Vagina (tissue), 2 donors: ENCODE measurements around the gene RASAL2. TPM values are rescaled to one million over a fixed set of nuclear protein-coding genes. Genes with fewer than 3 reads are reported as not detected.

ENCODE experiments used
- DNase-seq, 2 donors: peaks; one replicate each; pipeline ENCODE4 v3.0.0-alpha.2; 2017; ENCODE audit errors: extremely low spot score in 2 of 2
- H3K27ac ChIP-seq: fragments of 200-600 bp; sonication (generic); one replicate; pipeline ENCODE4 v1.5.1; 2019
- H3K27me3 ChIP-seq: fragments of 200-600 bp; sonication (generic); one replicate; pipeline ENCODE4 v1.5.1; 2019
- H3K36me3 ChIP-seq, 2 donors: fragments of 200-600 bp; sonication (generic); one replicate each; pipeline ENCODE4 v1.5.1; 2017 to 2019
- H3K4me1 ChIP-seq: fragments of 200-600 bp; sonication (generic); one replicate; pipeline ENCODE4 v1.5.1; 2019
- H3K4me3 ChIP-seq, 2 donors: fragments of 200-600 bp; sonication (generic); 1 replicate in 1 of 2; 2 replicates in 1 of 2; pipeline ENCODE4 v1.5.1; 2016 to 2019
- H3K9me3 ChIP-seq: fragments of 200-600 bp; sonication (generic); one replicate; pipeline ENCODE4 v1.5.1; 2019
- POLR2A ChIP-seq, 2 donors: fragments of 450-650 bp; IDR thresholded peaks; one replicate each; pipeline ENCODE4 v1.6.1; 2017; ENCODE audit warnings: antibody characterized with exemption in 2 of 2, mild to moderate bottlenecking in 2 of 2, moderate library complexity in 2 of 2
- POLR2AphosphoS5 ChIP-seq, 2 donors: sonication (generic); formaldehyde crosslinking; IDR thresholded peaks; one replicate each; pipeline ENCODE4 v1.9.0; 2017; ENCODE audit warnings: antibody characterized with exemption in 2 of 2, mild to moderate bottlenecking in 2 of 2, low read depth in 1 of 2; ENCODE audit not compliant: insufficient read depth in 1 of 2
- intact Hi-C: fragments of 100-400 bp; cut with DNase I; formaldehyde crosslinking; loops from one replicate; pipeline ENCODE4 v1.15.1; 2023
- total RNA-seq: library from RNA; depleted of rRNA; stranded (reverse); fragments of >200 nt; gene quantifications from one replicate; pipeline ENCODE4 v1.2.3, GENCODE V29; 2016
- TF ChIP-seq, protein P1 (sequence below), 3 experiments: fragments of 450-650 bp in 2 of 3; fragments of 200-600 bp in 1 of 3; sonication (generic) in 1 of 3; IDR thresholded peaks; one replicate each; pipeline ENCODE4 v1.5.1; 2017 to 2019; ENCODE audit warnings: antibody characterized with exemption in 3 of 3, mild to moderate bottlenecking in 2 of 3, moderate library complexity in 2 of 3

The RASAL2 gene
- total RNA-seq, 1 donor from 2014 or later, result 25.5 TPM

DNA sequence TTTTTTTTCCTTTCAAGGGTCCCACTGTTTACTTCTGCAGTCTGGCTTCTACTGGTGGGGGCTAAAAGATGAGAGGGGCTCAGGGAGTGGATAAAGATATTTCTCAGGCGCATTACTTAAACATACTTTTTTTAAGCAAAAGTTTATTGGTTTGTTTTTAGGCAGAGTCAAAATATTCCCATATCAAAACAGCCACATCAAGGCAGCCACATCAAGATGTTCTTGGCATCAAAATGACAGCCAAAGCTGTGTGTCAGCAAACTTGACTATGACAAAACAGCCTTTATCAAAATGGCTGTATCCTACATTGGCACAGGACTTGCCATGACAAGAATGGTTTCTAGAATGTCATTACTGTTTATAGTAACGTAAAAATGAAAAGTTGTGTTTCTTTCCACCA lies 22.1 kb upstream of the RASAL2 start:
- TF ChIP-seq POLR2A (IDR thresholded peaks at IDR 0.05) (no peak), POLR2AphosphoS5 (IDR thresholded peaks at IDR 0.05; ENCODE audit: insufficient read depth in 1 of 2, low read depth in 1 of 2) (no peak)
- TF ChIP-seq, protein P1, sequence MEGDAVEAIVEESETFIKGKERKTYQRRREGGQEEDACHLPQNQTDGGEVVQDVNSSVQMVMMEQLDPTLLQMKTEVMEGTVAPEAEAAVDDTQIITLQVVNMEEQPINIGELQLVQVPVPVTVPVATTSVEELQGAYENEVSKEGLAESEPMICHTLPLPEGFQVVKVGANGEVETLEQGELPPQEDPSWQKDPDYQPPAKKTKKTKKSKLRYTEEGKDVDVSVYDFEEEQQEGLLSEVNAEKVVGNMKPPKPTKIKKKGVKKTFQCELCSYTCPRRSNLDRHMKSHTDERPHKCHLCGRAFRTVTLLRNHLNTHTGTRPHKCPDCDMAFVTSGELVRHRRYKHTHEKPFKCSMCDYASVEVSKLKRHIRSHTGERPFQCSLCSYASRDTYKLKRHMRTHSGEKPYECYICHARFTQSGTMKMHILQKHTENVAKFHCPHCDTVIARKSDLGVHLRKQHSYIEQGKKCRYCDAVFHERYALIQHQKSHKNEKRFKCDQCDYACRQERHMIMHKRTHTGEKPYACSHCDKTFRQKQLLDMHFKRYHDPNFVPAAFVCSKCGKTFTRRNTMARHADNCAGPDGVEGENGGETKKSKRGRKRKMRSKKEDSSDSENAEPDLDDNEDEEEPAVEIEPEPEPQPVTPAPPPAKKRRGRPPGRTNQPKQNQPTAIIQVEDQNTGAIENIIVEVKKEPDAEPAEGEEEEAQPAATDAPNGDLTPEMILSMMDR (IDR thresholded peaks at IDR 0.05), result no peak
- Histone ChIP-seq H3K36me3 (no peaks in the 10 kb centered on the region), H3K4me1 (no peaks in the 10 kb centered on the region), H3K27me3 (no peaks in the 10 kb centered on the region), H3K4me3 (no peak overlapping the region), H3K9me3 (no peaks in the 10 kb centered on the region), H3K27ac (no peak overlapping the region)
- intact Hi-C loops, result no loop called here
- no peak for DNase-seq

DNA sequence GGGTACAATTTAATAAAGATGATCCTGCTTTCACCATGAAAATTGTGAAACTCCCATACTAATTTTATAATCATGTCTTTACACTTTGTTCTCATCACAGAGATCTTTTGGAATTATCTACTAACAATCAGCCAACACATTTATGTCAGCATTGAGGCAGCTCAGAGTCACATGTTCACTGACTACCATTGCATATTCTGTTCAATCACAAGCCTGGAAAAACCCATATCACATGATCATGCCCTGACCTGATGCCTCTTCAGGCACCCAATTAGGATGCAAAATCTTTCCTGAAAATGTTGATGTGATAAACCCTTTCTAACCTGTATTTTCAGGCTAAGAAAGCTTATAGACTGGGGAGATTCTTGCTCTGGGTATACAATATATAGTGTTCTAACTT lies 21.6 kb upstream of the RASAL2 start:
- Histone ChIP-seq H3K4me3 (no peak overlapping the region), H3K27ac (no peak overlapping the region), H3K9me3 (no peaks in the 10 kb centered on the region), H3K36me3 (no peaks in the 10 kb centered on the region), H3K4me1 (no peaks in the 10 kb centered on the region), H3K27me3 (no peaks in the 10 kb centered on the region)
- no peak for TF ChIP-seq POLR2AphosphoS5 (IDR thresholded peaks at IDR 0.05; ENCODE audit: insufficient read depth in 1 of 2, low read depth in 1 of 2)
- TF ChIP-seq, protein P1 (IDR thresholded peaks at IDR 0.05), result no peak
- TF ChIP-seq POLR2A (IDR thresholded peaks at IDR 0.05), result no peak
- intact Hi-C loops, result no loop called here
- DNase-seq, result no peak

DNA sequence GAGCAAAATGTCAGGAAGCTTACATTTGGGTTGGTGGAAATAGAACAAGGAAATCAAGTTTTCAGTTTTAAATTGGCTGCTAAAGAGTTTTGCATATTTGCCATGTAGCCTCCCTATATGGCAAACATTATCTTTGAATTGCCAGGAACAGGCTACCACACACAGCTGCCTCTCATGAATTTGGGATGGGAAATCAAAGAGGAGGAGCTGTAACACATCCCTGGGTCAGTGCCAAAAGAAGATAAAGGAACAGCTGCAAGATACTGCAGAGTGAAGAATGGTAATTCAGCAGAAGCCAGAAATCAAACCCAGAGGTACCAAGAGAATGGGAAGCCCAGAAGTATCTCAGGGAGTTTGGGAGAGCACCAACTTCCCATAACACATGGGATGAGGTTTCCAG lies 18.6 kb upstream of the RASAL2 start:
- no peak for DNase-seq
- Histone ChIP-seq H3K27ac (no peak overlapping the region), H3K27me3 (no peaks in the 10 kb centered on the region), H3K4me1 (no peaks in the 10 kb centered on the region), H3K9me3 (no peaks in the 10 kb centered on the region), H3K36me3 (no peaks in the 10 kb centered on the region), H3K4me3 (no peak overlapping the region)
- intact Hi-C loops, result no loop called here
- no peak for TF ChIP-seq POLR2A (IDR thresholded peaks at IDR 0.05)
- TF ChIP-seq, protein P1 (IDR thresholded peaks at IDR 0.05), result no peak
- TF ChIP-seq POLR2AphosphoS5 (IDR thresholded peaks at IDR 0.05; ENCODE audit: insufficient read depth in 1 of 2, low read depth in 1 of 2), result no peak

DNA sequence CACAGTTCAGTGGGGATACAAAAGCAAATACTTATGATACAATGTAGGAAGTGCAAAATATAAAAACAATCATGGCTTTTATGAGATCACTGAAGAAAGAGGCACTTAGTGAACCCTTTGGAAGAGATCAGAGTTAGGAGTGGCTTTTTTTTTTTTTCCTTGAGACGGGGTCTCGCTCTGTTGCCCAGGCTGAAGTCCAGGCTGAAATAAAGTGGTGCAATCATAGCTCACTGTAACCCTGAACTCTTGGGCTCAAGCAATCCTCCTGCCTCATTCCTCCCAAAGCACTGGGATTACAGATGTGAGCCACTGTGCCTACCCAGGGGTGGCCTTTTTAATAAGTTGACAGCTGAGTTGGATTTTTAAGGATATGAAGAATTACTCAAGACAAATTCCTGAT lies 17.3 kb upstream of the RASAL2 start:
- no peak overlapping the region for H3K27ac ChIP-seq
- no peaks in the 10 kb centered on the region for H3K36me3 ChIP-seq
- TF ChIP-seq, protein P1 (IDR thresholded peaks at IDR 0.05), result no peak
- no peak for TF ChIP-seq POLR2AphosphoS5 (IDR thresholded peaks at IDR 0.05; ENCODE audit: insufficient read depth in 1 of 2, low read depth in 1 of 2)
- TF ChIP-seq POLR2A (IDR thresholded peaks at IDR 0.05), result no peak
- no peaks in the 10 kb centered on the region for H3K9me3 ChIP-seq
- no peak for DNase-seq
- no peaks in the 10 kb centered on the region for H3K4me1 ChIP-seq
- no peak overlapping the region for H3K4me3 ChIP-seq
- no peaks in the 10 kb centered on the region for H3K27me3 ChIP-seq
- intact Hi-C loops, result no loop called here

DNA sequence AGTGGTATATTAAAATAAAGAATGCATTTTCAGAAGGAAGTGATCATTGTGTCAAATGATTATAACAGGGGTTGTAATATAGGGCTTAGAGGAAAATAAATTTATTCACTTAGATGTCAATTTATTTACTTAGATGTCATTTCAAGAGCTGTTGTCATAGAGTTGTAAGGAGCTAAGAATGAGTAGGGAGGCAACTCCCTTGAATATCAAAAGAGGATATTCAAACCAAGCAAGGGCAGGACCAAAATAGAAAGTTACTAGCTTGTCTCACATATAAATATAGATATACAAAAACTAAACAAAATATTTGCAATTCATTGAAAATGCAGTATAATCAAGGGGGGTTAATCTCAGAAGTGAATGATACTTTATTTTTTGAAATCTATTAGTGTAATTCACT lies 16.0 kb upstream of the RASAL2 start:
- intact Hi-C loops, result no loop called here

More for the DNA sequence above, 16.0 kb upstream of the RASAL2 start:
- Histone ChIP-seq H3K27me3 (no peaks in the 10 kb centered on the region), H3K27ac (no peak overlapping the region), H3K36me3 (no peaks in the 10 kb centered on the region), H3K4me3 (no peak overlapping the region), H3K9me3 (no peaks in the 10 kb centered on the region), H3K4me1 (no peaks in the 10 kb centered on the region)
- DNase-seq, result no peak
- TF ChIP-seq, protein P1 (IDR thresholded peaks at IDR 0.05), result no peak
- TF ChIP-seq POLR2A (IDR thresholded peaks at IDR 0.05) (no peak), POLR2AphosphoS5 (IDR thresholded peaks at IDR 0.05; ENCODE audit: insufficient read depth in 1 of 2, low read depth in 1 of 2) (no peak)
